Measurements from ENCODE around the gene DAB1.

DNA sequence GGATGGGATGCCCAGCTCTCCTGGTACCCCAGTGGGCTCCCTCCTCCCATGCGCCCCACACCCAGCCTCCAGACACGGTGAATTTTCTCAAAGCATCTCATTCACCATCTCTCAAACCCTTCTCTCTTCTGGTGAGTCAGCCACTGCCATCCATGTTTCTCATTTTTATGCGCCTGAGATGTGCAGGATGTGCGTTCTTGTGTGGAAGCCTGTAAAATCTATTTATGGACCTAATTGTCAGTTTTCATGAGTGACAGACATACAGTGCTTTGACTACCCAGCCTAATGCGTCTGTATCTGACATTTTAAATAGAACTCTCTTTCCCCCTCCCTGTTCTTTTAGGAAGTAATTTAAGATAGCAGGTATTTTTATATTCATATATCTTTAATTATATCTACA, 158.8 kb downstream of the DAB1 start:
- TF ChIP-seq, protein P1, sequence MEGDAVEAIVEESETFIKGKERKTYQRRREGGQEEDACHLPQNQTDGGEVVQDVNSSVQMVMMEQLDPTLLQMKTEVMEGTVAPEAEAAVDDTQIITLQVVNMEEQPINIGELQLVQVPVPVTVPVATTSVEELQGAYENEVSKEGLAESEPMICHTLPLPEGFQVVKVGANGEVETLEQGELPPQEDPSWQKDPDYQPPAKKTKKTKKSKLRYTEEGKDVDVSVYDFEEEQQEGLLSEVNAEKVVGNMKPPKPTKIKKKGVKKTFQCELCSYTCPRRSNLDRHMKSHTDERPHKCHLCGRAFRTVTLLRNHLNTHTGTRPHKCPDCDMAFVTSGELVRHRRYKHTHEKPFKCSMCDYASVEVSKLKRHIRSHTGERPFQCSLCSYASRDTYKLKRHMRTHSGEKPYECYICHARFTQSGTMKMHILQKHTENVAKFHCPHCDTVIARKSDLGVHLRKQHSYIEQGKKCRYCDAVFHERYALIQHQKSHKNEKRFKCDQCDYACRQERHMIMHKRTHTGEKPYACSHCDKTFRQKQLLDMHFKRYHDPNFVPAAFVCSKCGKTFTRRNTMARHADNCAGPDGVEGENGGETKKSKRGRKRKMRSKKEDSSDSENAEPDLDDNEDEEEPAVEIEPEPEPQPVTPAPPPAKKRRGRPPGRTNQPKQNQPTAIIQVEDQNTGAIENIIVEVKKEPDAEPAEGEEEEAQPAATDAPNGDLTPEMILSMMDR (IDR thresholded peaks at IDR 0.05; ENCODE audit: insufficient read depth, low read length): no peak
- TF ChIP-seq POLR2AphosphoS5 (IDR thresholded peaks at IDR 0.05; ENCODE audit: low read depth): no peak
- no peak for TF ChIP-seq SPI1 (IDR thresholded peaks at IDR 0.05; ENCODE audit: borderline replicate concordance, low read depth)

Measured in HL-60 (cell line).